GM12875 (cell line): ENCODE measurements around the gene COA5.

Experiments used
- H3K4me3 ChIP-seq: one replicate; pipeline ENCODE4 v1.5.1; 2011; ENCODE audit warnings: low read depth, low read length, control low read depth
- TF ChIP-seq, protein P1 (sequence below): IDR thresholded peaks from 2 replicates; pipeline ENCODE4 v1.5.1; 2011; ENCODE audit warnings: low read depth, mild to moderate bottlenecking, control low read depth, inconsistent platforms, low read length, moderate library complexity, borderline replicate concordance; ENCODE audit not compliant: insufficient read depth

Gene COA5

DNA sequence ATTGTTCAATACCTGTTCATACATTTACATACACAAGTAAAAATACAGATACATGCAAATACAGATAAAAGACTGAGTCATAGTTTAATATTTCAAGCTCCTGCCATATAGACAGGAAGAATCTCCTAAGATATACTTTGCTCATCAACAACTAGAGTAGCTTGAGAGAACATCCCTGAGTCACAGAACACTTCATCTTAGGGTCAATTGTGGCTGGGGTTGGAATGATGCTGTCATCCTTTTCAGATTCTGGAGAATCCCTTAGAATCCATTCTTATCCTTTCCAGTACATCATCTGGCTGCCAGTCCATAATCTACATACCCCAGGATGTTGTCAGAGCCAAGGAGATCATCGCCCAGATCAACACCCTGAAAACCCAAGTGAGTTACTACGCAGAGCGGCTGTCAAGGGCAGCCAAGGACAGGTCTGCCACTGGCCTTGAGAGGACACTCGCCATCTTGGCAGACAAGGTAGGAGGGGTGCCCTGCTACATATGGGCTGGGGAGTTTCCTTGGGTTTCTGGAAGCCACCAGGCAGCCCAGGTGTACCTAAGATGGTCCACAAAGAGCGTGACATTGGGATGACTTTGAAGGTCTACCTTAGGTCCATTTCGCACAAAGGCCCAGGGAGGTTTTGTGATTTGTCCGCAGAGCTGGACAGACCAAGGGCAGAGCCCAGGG is 55.7 kb downstream of the COA5 start:
- TF ChIP-seq, protein P1, sequence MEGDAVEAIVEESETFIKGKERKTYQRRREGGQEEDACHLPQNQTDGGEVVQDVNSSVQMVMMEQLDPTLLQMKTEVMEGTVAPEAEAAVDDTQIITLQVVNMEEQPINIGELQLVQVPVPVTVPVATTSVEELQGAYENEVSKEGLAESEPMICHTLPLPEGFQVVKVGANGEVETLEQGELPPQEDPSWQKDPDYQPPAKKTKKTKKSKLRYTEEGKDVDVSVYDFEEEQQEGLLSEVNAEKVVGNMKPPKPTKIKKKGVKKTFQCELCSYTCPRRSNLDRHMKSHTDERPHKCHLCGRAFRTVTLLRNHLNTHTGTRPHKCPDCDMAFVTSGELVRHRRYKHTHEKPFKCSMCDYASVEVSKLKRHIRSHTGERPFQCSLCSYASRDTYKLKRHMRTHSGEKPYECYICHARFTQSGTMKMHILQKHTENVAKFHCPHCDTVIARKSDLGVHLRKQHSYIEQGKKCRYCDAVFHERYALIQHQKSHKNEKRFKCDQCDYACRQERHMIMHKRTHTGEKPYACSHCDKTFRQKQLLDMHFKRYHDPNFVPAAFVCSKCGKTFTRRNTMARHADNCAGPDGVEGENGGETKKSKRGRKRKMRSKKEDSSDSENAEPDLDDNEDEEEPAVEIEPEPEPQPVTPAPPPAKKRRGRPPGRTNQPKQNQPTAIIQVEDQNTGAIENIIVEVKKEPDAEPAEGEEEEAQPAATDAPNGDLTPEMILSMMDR = no peak
- no peak overlapping the region for H3K4me3 ChIP-seq

DNA sequence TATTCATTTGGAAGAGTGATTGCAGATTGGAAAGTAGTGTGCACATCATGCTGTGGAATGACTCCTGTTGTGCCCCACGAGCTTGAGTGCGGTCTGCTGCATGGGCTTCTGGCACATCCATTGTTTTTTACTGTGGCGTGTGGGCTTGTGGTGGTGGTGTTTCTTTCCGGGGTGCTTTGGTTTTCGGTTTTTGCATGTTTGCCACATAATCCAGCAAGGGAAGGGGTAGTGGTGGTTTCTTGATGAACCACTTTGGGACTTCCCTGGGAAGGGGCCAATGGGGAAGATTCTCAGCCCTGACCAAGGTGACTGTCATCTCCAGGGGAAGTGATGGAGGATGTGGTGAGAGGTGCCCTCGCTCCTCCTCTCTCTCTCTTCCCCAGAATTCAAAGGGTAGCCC is 57.0 kb downstream of the COA5 start:
- H3K4me3 ChIP-seq = no peak overlapping the region
- TF ChIP-seq, protein P1 = no peak

DNA sequence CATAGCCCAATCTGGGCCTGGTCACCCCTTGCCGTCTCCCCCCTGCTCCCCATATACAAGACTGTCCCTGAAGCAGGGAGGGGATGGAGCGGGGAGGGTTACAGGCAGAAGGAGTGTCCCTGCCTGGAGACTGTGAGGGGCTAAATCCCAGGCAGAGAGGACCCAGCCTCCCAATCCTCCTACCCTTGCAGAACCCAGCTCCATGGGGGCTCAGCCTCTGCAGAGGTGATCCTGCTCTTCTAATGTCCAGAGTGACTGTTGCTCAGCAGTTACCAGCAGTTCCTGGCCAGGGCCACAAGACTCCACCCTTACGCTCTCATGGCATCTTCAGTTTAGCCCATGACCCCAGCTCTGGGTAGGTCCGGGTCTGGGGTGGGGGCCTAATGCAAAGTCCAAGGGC is 58.1 kb downstream of the COA5 start:
- TF ChIP-seq, protein P1 = no peak

More for the DNA sequence above, 58.1 kb downstream of the COA5 start:
- no peak overlapping the region for H3K4me3 ChIP-seq
